Measurements from ENCODE around the gene HOXD3. TPM values are rescaled to one million over a fixed set of nuclear protein-coding genes. Genes with fewer than 3 reads are reported as not detected.

HOXD3 gene
- total and polyA plus RNA-seq, 7 experiments from 2014 or later, result not detected

- Histone ChIP-seq H3K27me3 (ENCODE audit: control insufficient read depth in 2 of 2, insufficient read depth in 2 of 2, low read length in 2 of 2) (peaks cover 34 to 78% of the 10 kb centered on the region in 2 donors), H3K9me3 (ENCODE audit: control insufficient read depth in 2 of 3, low read length in 3 of 3) (no peaks in the 10 kb centered on the region), H3K36me3 (ENCODE audit: control insufficient read depth in 2 of 3, insufficient read depth in 3 of 3, low read length in 3 of 3) (no peaks in the 10 kb centered on the region), H3K27ac (ENCODE audit: low read depth, low read length) (no peak overlapping the region), H3K4me3 (ENCODE audit: low read length) (no peak overlapping the region), H3K4me1 (ENCODE audit: control insufficient read depth in 2 of 2, insufficient read depth in 2 of 2, low read length in 2 of 2) (peaks cover 0 to 15% of the 10 kb centered on the region in 2 donors)
- peaks cover 71 to 82% (median 73%) of the 10 kb centered on the region in 5 donors for H3K27me3 Mint-ChIP-seq
- H3K4me3 Mint-ChIP-seq, result peak overlapping the region in 1 of 10 donors; percentile 26
- ChIA-PET CTCF (interaction anchor here (0.7 to 5.6 kb wide), 3 partner anchors 8 to 534 kb away, joined by 3 to 65 read pairs (median 5); no protein-coding TSS in a partner anchor), POLR2A (no interaction called here)
- DNase-seq (peak in 1 of 9 donors; percentile 17), ATAC-seq (no peak)
- H3K36me3 Mint-ChIP-seq, result no peaks in the 10 kb centered on the region
- peak overlapping the region in 1 of 9 donors; percentile 51 for H3K27ac Mint-ChIP-seq
- intact Hi-C loops (cut with micrococcal nuclease), result loop anchor here (5.0 to 10.0 kb wide), 5 partner anchors 123 to 1790 kb away; partner anchors contain the start of genes LNPK (in 1 of the 2) and SP9 (in 1 of the 2)
- H3K4me1 Mint-ChIP-seq, result peaks cover 8 to 42% (median 26%) of the 10 kb centered on the region in 7 donors
- peaks cover 0 to 14% (median 0%) of the 10 kb centered on the region in 11 donors for H3K9me3 Mint-ChIP-seq
These were observed 31.9 kb upstream of the HOXD3 start for GRCh38 chr2:176124947-176125771.

DNA sequence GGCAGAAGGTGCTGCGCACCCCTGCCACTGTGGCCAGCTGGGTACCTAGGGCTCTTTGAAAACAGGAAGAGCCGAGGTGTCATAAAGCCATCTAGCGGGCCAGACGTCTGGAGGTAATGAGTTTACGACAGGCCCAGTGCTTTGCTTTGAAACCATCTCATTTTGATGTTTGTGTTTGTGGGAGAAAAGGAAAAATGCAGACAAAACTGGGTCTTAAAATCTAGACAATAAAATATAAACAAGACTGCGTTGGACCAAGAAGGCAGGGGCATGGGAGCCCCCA is 31.4 kb upstream of the HOXD3 start:
- Mint-ChIP-seq H3K27ac (peak overlapping the region in 1 of 9 donors; percentile 7), H3K4me3 (no peak overlapping the region), H3K9me3 (peaks cover 0 to 9% (median 0%) of the 10 kb centered on the region in 11 donors), H3K27me3 (peaks cover 67 to 79% (median 69%) of the 10 kb centered on the region in 5 donors), H3K36me3 (no peaks in the 10 kb centered on the region), H3K4me1 (peaks cover 9 to 43% (median 28%) of the 10 kb centered on the region in 7 donors)
- intact Hi-C loops (cut with micrococcal nuclease), result loop anchor here (2.0 to 10.0 kb wide), 7 partner anchors 123 to 1791 kb away; partner anchors contain the start of genes LNPK (in 1 of the 2) and SP9 (in 1 of the 2)
- no peak overlapping the region for H3K4me3 ChIP-seq (ENCODE audit: low read length)
- H3K27ac ChIP-seq (ENCODE audit: low read depth, low read length), result no peak overlapping the region
- no peaks in the 10 kb centered on the region for H3K36me3 ChIP-seq (ENCODE audit: control insufficient read depth in 2 of 3, insufficient read depth in 3 of 3, low read length in 3 of 3)
- POLR2A ChIA-PET, result no interaction called here
- DNase-seq (no peak), ATAC-seq (no peak)
- peaks cover 3 to 19% of the 10 kb centered on the region in 2 donors for H3K4me1 ChIP-seq (ENCODE audit: control insufficient read depth in 2 of 2, insufficient read depth in 2 of 2, low read length in 2 of 2)
- CTCF ChIA-PET, result interaction anchor here (0.7 to 5.6 kb wide), 4 partner anchors 8 to 534 kb away, joined by 3 to 65 read pairs (median 10); no protein-coding TSS in a partner anchor
- peaks cover 34 to 74% of the 10 kb centered on the region in 2 donors for H3K27me3 ChIP-seq (ENCODE audit: control insufficient read depth in 2 of 2, insufficient read depth in 2 of 2, low read length in 2 of 2)
- H3K9me3 ChIP-seq (ENCODE audit: control insufficient read depth in 2 of 3, low read length in 3 of 3), result no peaks in the 10 kb centered on the region

- peak; percentile 51 for ATAC-seq
- intact Hi-C loops (cut with micrococcal nuclease), result loop anchor here (1.0 to 10.0 kb wide), 14 partner anchors 125 to 1792 kb away; partner anchors contain the start of genes LNPK (in 1 of the 2) and SP9 (in 1 of the 2)
- Histone ChIP-seq H3K4me3 (ENCODE audit: low read length) (no peak overlapping the region), H3K36me3 (ENCODE audit: control insufficient read depth in 2 of 3, insufficient read depth in 3 of 3, low read length in 3 of 3) (no peaks in the 10 kb centered on the region), H3K27me3 (ENCODE audit: control insufficient read depth in 2 of 2, insufficient read depth in 2 of 2, low read length in 2 of 2) (peaks cover 33 to 74% of the 10 kb centered on the region in 2 donors), H3K9me3 (ENCODE audit: control insufficient read depth in 2 of 3, low read length in 3 of 3) (no peaks in the 10 kb centered on the region), H3K27ac (ENCODE audit: low read depth, low read length) (no peak overlapping the region), H3K4me1 (ENCODE audit: control insufficient read depth in 2 of 2, insufficient read depth in 2 of 2, low read length in 2 of 2) (peaks cover 3 to 20% of the 10 kb centered on the region in 2 donors)
- Mint-ChIP-seq H3K4me1 (peaks cover 17 to 51% (median 41%) of the 10 kb centered on the region in 7 donors), H3K9me3 (peaks cover 0 to 12% (median 1%) of the 10 kb centered on the region in 11 donors), H3K4me3 (peak overlapping the region in 4 of 10 donors; percentile 17 to 67 (median 38)), H3K36me3 (peaks cover 0 to 5% (median 0%) of the 10 kb centered on the region in 5 donors), H3K27me3 (peaks cover 71 to 80% (median 76%) of the 10 kb centered on the region in 5 donors), H3K27ac (peak overlapping the region in 3 of 9 donors; percentile 8 to 63 (median 62))
- peak in 8 of 9 donors; percentile 26 to 68 (median 54) for DNase-seq
- ChIA-PET CTCF (interaction anchor here (0.6 to 5.6 kb wide), 16 partner anchors 12 to 1035 kb away, joined by 3 to 65 read pairs (median 4); no protein-coding TSS in a partner anchor), POLR2A (interaction anchor here (0.5 to 0.9 kb wide), 3 partner anchors 24 to 1594 kb away, joined by 3 read pairs; no protein-coding TSS in a partner anchor)
These were observed 30.0 kb upstream of the HOXD3 start for GRCh38 chr2:176126929-176127773.

- ChIA-PET CTCF (interaction anchor here (0.6 to 5.6 kb wide), 10 partner anchors 16 to 1020 kb away, joined by 3 to 65 read pairs (median 3); no protein-coding TSS in a partner anchor), POLR2A (interaction anchor here (0.5 to 0.9 kb wide), 3 partner anchors 25 to 1594 kb away, joined by 3 read pairs; no protein-coding TSS in a partner anchor)
- ATAC-seq (no peak), DNase-seq (no peak)
- H3K4me3 ChIP-seq (ENCODE audit: low read length), result no peak overlapping the region
- peaks cover 0 to 16% (median 4%) of the 10 kb centered on the region in 11 donors for H3K9me3 Mint-ChIP-seq
- H3K4me1 Mint-ChIP-seq, result peaks cover 17 to 52% (median 42%) of the 10 kb centered on the region in 7 donors
- H3K27me3 ChIP-seq (ENCODE audit: control insufficient read depth in 2 of 2, insufficient read depth in 2 of 2, low read length in 2 of 2), result peaks cover 37 to 74% of the 10 kb centered on the region in 2 donors
- H3K4me1 ChIP-seq (ENCODE audit: control insufficient read depth in 2 of 2, insufficient read depth in 2 of 2, low read length in 2 of 2), result peaks cover 3 to 14% of the 10 kb centered on the region in 2 donors
- intact Hi-C loops (cut with micrococcal nuclease), result loop anchor here (1.0 to 10.0 kb wide), 15 partner anchors 43 to 1793 kb away; partner anchors contain the start of genes LNPK (in 1 of the 2) and SP9 (in 1 of the 2)
- peak overlapping the region in 4 of 9 donors; percentile 53 to 90 (median 70) for H3K27ac Mint-ChIP-seq
- peaks cover 0 to 5% (median 0%) of the 10 kb centered on the region in 5 donors for H3K36me3 Mint-ChIP-seq
- H3K9me3 ChIP-seq (ENCODE audit: control insufficient read depth in 2 of 3, low read length in 3 of 3), result no peaks in the 10 kb centered on the region
- H3K27ac ChIP-seq (ENCODE audit: low read depth, low read length), result no peak overlapping the region
- no peaks in the 10 kb centered on the region for H3K36me3 ChIP-seq (ENCODE audit: control insufficient read depth in 2 of 3, insufficient read depth in 3 of 3, low read length in 3 of 3)
- peak overlapping the region in 2 of 10 donors; percentile 11 to 67 for H3K4me3 Mint-ChIP-seq
- H3K27me3 Mint-ChIP-seq, result peaks cover 76 to 82% (median 81%) of the 10 kb centered on the region in 5 donors
These were observed 29.4 kb upstream of the HOXD3 start for GRCh38 chr2:176127774-176128072.

DNA sequence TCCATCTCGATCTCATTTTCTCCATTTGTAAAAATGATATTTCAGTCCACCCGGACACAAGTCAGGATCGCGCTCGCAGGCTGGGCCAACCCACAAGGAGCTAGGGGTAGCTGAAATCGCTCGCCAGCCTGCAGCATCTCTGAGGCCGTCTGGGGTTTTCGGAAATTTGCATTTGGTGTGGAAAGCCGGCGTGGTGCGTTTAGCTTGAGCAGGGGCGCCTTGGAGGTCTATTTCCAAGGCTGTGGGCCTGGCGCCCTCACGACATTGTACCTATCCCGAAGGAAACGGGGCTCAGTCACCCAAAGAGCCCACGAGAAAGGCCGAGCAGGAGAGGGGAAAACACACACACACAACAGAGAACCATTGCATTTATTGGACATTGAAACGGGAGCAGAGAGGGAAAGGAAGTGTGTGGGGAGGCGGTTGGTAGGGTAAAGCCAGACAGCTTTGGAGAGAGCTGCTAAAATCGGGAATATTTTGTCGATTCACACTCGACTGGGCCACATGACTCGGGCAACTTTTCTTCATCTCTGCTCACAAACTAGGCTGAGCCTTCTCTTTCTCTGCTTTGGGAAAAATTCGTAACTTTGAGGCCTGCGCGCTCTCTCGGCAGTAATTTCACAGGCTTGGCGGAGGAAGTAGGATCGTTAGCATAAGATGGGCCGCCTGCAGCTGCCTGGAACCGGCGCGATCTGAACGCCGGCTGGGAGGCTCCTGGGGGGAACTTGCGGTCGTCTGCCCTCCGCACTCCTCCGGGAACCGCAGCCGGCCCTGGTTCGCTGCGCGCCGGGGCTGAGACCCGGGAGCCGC is 28.7 kb upstream of the HOXD3 start:
- Histone ChIP-seq H3K27ac (ENCODE audit: low read depth, low read length) (no peak overlapping the region), H3K27me3 (ENCODE audit: control insufficient read depth in 2 of 2, insufficient read depth in 2 of 2, low read length in 2 of 2) (peaks cover 39 to 78% of the 10 kb centered on the region in 2 donors), H3K4me1 (ENCODE audit: control insufficient read depth in 2 of 2, insufficient read depth in 2 of 2, low read length in 2 of 2) (peaks cover 3 to 9% of the 10 kb centered on the region in 2 donors), H3K4me3 (ENCODE audit: low read length) (no peak overlapping the region), H3K36me3 (ENCODE audit: control insufficient read depth in 2 of 3, insufficient read depth in 3 of 3, low read length in 3 of 3) (no peaks in the 10 kb centered on the region), H3K9me3 (ENCODE audit: control insufficient read depth in 2 of 3, low read length in 3 of 3) (no peaks in the 10 kb centered on the region)
- ChIA-PET CTCF (interaction anchor here (0.6 to 5.6 kb wide), 9 partner anchors 15 to 1019 kb away, joined by 3 to 65 read pairs (median 3); no protein-coding TSS in a partner anchor), POLR2A (interaction anchor here (0.9 kb wide), 2 partner anchors 26 to 328 kb away, joined by 3 read pairs; no protein-coding TSS in a partner anchor)
- Mint-ChIP-seq H3K27me3 (peaks cover 80 to 87% (median 86%) of the 10 kb centered on the region in 5 donors), H3K4me1 (peaks cover 17 to 51% (median 41%) of the 10 kb centered on the region in 7 donors), H3K9me3 (peaks cover 0 to 20% (median 4%) of the 10 kb centered on the region in 11 donors), H3K36me3 (peaks cover 0 to 5% (median 0%) of the 10 kb centered on the region in 5 donors), H3K4me3 (peak overlapping the region; percentile 12 to 75 (median 66)), H3K27ac (peak overlapping the region in 4 of 9 donors; percentile 53 to 90 (median 70))
- peak in 1 of 9 donors; percentile 20 for DNase-seq
- intact Hi-C loops (cut with micrococcal nuclease), result loop anchor here (2.0 to 10.0 kb wide), 6 partner anchors 44 to 1794 kb away; partner anchors contain the start of genes LNPK (in 1 of the 2) and SP9 (in 1 of the 2)
- ATAC-seq, result no peak
